Left forelimb (tissue), 1 donor: ENCODE results near the gene PLEK.
"Not testable (repeated sequence)": the region's sequence is repeated elsewhere in the genome, so short reads cannot be mapped to it uniquely, and the experiment has no call there.

ENCODE experiments used
- DNase-seq: peaks from one replicate; pipeline ENCODE4 v3.0.0-alpha.2; 2018; ENCODE audit warnings: low spot score

The PLEK gene

DNA sequence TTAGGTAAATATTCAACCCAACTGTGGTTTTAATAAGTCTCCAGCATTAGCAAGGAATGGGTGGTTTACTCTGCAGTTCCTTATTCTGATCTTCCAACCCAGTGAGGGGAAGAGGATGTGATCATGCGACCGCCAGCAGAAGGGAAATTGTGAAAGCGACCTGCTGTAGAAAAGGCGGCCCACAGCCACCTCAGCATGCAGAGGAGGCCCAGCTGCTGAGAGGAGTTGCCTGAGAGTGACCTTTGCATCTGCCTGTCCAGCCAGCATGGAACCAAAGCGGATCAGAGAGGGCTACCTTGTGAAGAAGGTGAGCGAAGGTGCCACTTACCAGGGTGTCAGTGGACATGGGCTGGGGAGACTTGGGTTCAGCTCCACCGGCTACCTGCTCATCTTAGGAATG, at the start of gene PLEK:
Gene PLEK (plus strand): TSS at position 196 of the 400 bp plus-strand sequence. CDS start 70 bp downstream, at position 266.
- no peak for DNase-seq

- no peak for DNase-seq
Measured at GRCh38 chr2:68316111-68316510, 49.0 kb upstream of the PLEK start.

GRCh38 chr2:68317971-68318913, 46.8 kb upstream of the PLEK start:
- DNase-seq: peak; percentile 71

DNA sequence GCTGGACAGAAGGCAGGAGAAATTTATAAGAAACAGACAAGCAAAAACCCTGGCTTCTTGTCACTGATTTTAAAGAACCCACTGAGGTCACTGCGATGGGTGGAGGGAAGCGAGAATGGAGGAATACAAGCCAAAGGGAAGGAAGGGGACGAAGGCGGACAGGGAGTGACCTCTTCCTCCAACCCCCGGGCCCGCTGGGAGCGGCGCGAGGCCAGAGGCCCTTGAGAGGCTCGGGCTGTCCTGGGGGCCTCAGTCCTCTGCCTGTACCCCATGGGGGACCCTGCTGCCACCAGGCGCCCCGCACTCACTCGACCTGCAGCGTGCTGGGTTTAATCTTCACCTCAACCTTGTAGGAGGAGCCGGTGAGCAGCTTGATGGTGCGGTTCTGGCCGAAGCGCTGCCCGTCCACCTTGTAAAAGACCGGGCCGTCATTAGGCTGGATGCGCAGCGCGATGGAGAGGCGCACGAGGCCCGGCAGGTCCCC, 46.1 kb upstream of the PLEK start:
- DNase-seq: peak; percentile 63

DNA sequence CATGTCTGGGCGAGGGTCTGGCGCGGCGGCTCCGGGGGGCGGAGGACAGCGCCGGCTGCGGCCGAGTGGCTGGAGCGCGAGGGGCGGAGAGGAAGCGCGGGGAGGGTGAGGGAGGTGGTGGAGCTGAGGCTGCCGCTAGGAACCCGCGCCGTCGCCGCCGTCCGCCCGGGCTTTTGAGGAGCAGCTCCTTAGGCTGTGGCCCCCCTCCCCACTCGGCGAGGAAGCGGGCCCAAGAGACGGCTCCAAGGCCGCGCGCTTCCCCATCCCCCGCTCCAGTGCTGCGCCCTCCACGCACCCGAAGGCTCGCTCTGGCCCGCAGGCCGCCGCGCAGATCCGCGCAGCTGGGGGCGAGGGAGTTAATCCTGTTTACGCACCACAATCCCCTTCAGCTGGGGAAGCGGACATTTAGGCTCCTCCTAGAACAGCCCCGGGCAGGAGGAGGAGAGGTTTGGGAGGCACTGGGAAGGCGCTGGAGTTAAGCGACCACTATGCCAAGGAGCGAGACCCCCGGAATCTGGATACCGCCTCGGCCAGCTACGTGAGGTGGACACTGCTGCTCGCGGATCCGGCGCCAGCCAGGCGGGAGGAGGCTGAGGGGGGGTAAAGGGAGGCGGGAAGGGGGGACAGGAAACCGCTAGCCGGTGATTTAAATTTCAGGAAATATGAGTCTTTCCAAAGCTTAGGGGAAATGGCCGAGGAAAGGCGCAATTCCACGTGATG, 45.5 kb upstream of the PLEK start, which contains the start of gene CNRIP1:
Gene CNRIP1 (minus strand): TSS at position 552 of the 720 bp plus-strand sequence. CDS start 549 bp downstream, at position 3.
- DNase-seq: peak; percentile 90

- DNase-seq: peak; percentile 67
Measured at GRCh38 chr2:68320118-68320641, 44.9 kb upstream of the PLEK start.

DNA sequence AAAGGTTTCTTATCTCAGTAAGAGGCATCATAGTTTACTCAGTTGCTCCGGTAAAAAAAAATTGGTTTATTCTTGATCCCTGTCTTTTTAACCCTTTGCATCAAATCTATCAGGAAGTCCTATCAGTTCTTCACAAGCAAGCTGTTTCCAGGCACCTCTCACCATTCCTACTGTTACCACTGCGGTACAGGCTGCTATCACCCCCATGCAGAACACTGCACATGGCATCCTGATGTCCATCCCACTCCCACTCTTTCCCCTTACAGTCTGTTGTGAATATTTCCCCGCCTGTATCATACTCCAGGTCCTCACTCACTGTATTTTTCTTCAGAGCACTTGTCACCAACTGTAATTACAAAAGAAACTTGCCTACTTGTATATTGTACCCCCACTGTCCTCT, 40.0 kb upstream of the PLEK start:
- DNase-seq: no peak

GRCh38 chr2:68328901-68329300, 36.2 kb upstream of the PLEK start:
- DNase-seq: no peak

DNA sequence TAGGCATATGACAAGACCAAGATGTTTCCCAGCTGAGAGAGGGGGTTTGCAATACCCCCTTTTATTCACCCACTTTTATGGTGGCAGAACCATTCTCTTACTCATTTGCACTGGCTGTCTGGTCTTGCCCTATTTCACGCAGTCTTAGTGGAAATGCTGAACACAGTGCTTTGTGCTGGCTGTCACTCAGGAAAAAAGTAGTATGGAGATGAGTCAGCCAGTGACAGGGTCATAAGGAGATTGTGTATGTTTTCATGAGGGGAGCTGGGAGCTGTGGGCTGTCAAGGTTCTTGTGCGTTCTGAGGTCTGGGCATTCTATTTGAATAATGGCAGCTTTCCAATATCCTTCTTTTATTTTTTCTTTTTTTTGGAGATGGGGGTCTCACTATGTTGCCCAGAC, 34.4 kb upstream of the PLEK start:
- DNase-seq: no peak

- DNase-seq: no peak
Measured at GRCh38 chr2:68333009-68333408, 32.1 kb upstream of the PLEK start.

DNA sequence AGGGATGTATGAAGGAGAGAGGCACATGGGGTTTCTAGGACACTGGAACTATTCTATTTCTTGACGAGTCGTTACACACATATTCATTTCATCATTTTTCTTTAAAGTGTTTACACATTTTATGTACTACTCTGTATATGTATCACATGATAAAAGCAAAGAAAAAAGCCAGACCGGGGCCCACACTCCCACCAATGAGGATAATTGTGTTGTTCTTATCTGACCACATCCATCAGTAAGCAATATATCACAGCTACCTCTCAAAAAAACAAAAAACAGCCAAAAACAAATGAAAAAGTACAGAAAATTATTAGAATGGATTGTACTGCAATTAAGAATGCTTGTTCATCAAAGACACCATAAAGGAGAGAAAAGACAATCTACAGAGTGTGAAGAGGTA, 31.2 kb upstream of the PLEK start:
- no peak for DNase-seq

DNA sequence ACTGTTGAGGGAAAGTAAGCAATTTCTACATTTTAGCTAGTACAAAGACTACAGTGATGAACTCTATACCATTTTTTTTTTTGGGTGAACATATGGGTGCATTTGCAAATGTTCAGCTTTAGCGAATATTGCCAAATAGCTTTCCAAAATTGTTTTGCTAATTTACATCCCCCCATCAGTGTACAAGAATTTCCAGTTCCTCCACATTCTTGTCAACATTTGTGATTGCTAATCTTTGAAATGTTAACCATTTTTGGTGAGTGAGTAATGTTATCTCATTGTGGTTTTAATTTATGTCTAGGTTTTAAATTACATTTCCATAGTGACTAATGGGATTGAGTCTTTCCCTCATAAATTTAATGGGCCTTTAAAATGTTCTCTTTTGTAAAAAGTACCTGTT, 28.9 kb upstream of the PLEK start:
- DNase-seq: no peak

GRCh38 chr2:68340226-68341061, 24.6 kb upstream of the PLEK start:
- no peak for DNase-seq

- no peak for DNase-seq
Measured at GRCh38 chr2:68341062-68341329, 24.1 kb upstream of the PLEK start.

DNA sequence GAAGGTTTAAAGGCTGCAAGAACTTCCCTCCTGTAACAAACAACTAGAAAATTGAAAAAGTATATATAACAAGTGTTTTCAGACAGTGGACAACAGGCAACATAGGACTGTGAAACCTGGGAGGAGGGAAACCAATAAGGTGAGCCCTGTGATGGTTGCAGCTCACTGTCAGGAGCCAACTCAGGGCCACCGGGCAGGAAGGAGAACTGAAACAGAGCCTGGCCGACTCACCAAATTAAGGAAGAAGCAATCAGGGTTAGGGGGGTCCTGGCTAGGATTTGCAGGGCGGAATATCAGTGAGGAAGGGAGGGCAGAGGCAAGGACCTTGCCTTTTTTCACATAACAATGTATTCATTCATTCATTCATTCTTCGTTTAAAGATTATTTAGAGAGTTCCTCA, 23.5 kb upstream of the PLEK start:
- DNase-seq: no peak

GRCh38 chr2:68342470-68342869, 22.6 kb upstream of the PLEK start:
- no peak for DNase-seq

GRCh38 chr2:68344031-68344430, 21.1 kb upstream of the PLEK start:
- no peak for DNase-seq

- no peak for DNase-seq
Measured at GRCh38 chr2:68345129-68345875, 19.8 kb upstream of the PLEK start.

GRCh38 chr2:68349091-68349490, 16.0 kb upstream of the PLEK start:
- DNase-seq: not testable (repeated sequence)

- no peak for DNase-seq
Measured at GRCh38 chr2:68351997-68352396, 13.1 kb upstream of the PLEK start.
